NCI-H510A (cell line): ENCODE results near the gene ZNF827.

Experiments
- DNase-seq: peaks from one replicate; lab custom pipeline; 2025; lab: John Stamatoyannopoulos, UW

ZNF827 gene

DNA sequence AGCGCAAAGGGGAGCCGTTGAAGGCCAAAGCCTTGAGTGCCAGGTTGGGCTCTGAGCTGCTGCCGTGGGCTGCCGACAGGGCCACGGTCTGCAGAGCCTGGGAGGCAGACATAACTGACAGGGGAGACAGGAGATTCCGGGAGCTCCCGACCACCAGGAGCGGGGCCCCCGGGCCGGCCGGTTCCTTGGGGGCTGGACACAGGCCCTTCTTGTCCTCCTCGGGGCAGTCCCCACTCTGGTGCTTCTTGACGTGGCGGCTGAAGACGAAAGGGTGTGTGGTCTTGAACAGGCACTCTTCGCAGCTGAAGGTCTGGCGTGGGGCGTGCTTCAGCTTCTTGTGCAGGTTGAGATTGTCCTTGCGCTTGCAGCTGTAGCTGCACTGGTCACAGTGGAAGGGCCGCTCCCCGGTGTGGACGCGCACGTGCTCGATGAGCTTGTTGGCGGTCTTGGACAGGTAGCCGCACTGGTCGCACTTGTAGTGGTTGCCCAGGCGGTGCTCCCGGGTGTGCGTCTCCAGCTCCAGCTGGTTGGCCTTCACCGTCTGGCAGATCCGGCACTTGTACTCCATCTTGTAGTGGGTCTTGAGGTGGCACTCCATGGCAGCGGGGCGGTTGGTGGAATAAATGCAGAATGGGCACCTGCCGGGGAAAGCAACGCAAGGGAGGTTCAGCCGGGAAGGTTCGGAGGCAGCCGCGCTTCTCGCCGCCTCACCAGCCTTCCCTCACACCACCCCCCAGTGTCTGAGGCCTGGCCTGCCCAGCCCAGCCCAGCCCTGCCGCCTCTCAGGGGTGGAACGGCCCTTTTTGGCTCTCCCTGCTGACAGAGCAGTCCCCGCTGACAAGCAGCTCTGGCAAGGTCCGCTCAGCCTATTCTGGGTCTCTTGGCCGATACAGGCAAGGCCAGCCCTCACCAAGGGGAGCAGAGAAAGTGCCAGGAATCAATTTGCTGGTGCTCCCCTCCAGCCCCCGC is 177.4 kb downstream of the ZNF827 start:
- DNase-seq = no peak

- no peak for DNase-seq
Observed at GRCh38 chr4:145760176-145760575, 178.4 kb downstream of the ZNF827 start.

DNA sequence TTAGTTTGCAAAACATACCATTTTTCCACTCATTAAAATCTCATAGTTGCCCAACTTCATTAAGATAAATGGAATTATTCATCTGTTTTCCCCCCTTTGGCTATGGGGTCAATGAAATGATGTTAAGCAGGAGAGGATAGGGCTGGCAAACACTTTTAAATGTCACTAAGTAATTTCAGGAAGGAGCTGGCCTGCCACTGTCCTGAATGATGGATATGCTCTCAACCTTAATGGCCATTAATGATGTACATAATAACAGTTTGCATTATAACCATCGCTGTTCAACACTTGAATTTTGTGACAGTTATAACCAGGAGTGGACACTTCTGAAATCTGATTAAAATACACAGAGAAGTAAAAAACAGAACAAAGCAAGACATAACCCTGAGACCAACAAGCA is 181.4 kb downstream of the ZNF827 start:
- no peak for DNase-seq

- DNase-seq = no peak
Observed at GRCh38 chr4:145756244-145756643, 182.4 kb downstream of the ZNF827 start.

DNA sequence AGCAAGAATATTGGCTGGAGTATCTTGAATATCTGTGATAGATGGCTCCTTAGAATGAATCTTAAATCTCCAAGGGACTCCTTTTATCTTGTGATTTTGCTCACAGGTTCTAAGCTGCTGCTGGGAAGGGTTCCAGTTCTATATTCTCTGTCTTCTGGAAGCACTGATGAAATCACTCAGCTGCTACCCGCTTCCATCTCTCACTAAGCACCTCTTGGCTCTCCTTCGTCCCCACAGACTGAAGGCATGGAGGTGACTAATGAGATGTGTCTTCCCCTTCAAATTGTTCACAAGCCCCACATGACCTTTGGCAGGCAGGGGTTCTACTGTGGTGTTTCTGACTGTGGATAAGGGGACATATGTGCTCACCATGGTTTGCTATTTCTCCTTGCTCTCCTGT is 182.8 kb downstream of the ZNF827 start:
- DNase-seq = no peak

DNA sequence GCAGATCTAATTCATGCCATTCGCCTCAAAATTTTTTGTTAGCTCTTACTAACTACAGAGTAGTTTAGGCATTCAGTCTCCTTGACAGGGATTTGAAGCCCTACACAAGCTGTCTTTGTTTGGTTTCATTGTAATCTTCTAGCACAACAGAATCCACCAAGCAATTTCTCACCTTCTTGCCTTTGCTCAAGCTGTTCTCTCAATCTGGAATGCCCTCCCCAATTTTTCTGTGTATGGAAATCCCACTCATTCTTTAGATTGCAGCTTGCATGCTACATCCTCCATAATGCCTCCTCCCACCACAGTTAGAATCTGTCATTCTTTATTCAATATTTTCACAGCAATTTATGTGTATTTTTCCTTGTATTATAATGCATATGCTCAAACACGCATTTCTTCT is 195.0 kb downstream of the ZNF827 start:
- DNase-seq = no peak

DNA sequence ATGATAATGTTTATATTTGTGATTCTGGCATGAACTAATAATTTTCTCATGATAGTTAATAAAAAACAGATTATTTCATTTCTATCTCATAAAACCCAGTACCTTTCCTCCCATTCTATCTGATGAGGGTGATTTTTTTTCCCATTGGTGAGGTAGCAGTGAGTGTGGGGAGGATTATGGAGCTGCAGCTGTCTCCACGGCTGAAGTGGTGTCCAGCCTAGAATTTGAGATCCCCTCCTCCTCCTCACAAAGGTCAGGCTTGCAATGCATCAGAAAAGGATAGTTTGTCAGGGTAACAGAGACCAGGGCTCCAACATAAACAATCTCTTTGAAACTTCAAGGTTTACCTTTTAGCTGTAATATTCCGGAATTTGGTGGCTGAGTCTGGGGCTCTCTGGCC is 197.8 kb downstream of the ZNF827 start:
- no peak for DNase-seq

DNA sequence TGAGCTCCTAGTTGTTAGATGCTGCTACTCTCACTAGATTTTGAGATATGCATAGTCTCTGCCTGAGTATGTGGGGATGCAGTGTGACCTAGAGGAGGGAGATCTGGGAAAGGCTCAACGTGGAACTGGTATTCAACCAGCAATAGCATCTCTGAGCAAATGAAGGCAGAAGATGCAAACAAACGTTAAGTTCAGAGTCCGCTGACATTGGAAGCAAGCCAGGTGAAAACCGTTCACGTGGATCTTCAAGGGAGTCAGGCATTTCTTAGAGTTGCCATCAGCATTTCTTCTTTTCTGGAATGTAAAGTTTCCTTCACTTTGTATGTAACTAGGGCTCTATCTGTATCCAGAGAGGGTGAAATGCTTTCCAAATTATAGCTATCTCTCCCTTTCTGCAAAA is 198.8 kb downstream of the ZNF827 start:
- DNase-seq = no peak

DNA sequence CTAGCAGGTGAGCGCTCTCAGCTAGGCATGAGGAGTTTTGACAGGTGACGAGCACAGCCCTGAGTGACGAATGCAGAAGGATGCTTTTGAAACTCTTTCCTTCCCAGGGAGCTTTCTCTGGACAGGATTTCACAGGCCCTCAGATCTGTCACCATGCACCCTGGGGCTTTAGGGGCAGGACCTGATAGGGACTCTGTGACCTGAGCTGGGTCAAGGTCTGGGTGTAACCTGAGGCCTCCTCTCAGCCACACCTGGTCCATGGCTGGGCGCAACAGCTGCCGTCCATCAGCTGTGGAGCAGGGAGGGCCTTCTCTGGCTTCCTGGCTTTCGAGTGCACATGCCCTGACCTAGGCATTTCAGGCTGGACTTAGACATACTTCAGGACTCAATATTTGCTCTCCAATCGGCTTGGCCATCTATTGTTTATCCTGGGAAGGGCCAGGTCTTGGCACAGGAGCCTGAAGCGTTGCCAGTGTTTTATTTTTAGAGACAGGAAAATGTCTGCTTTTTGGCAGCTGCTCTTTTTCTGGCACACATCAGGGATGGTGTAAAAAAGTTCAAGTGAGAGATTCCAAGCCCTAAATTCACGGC is 202.3 kb downstream of the ZNF827 start:
- peak; percentile 56 for DNase-seq

DNA sequence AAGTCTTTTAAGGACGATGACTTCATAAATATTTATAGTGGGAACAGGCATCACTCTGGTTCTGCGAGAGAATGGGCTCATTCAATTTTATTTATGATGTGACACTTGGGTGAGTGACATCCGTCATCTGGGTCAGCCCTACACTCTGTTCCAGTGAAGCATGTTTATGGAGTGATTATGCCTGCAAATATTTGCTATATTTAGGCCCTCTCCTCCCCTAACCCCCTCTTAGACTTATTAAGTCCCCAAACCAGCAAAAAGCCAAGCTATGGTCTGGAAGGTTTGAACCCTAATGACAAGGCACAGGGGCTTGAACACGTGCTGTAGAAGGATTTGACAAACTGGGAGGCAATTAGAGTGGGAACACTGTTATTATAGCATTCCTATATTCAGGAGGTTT is 202.8 kb downstream of the ZNF827 start:
- DNase-seq = no peak

DNA sequence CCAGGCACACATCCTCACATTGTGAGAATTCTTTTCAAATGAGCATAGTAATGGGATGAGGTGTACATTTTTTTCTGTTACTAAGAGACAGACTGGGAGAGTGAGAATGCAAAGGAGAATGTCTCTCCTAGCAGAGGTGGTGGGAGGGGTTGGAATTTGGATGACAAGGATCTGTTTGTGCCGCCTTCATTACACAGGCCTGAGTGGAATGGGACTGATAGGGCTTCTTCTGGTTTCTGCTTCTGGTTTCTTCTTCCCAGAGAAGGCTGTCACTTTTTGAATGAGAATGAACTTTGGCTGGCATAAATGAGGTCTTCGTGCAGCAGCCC is 203.3 kb downstream of the ZNF827 start:
- DNase-seq = no peak

DNA sequence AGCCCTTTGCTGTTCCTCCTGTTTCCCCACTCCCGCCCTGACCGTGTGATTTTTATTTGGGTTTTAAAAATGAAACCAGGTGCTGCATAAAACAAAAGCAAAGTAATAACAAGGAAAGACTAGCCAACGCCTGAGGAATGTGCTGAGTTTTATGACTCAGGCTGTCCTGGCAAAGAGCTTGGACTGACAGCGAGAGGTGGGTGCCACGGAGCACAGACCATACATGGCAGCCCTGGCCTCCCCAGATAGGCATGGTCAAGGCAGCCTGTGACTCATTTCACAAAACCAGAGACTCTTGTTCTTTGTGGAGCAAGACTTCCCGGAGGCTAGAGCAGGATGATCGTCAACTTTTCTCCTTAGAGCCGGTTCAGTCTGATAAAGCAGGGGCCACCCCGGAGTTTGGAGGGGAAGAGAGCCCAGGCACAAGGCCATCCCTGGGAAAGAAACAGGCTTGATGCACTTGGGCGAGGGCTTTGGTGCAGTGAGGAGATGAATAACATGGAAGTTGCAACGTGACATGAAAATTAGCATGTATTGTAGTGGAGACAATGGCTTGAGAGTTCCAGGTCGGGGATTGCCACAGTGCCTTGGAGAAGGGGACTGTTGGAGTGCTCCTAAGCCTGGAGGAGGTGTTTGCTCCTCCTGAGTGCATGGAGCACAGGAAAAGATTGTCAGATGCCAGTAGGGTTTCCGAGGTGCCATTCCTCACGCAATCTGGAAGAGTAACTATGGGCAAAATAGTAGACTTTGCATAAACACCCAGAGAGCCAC is 203.9 kb downstream of the ZNF827 start:
- no peak for DNase-seq

- DNase-seq = no peak
Observed at GRCh38 chr4:145734031-145734430, 204.6 kb downstream of the ZNF827 start.

DNA sequence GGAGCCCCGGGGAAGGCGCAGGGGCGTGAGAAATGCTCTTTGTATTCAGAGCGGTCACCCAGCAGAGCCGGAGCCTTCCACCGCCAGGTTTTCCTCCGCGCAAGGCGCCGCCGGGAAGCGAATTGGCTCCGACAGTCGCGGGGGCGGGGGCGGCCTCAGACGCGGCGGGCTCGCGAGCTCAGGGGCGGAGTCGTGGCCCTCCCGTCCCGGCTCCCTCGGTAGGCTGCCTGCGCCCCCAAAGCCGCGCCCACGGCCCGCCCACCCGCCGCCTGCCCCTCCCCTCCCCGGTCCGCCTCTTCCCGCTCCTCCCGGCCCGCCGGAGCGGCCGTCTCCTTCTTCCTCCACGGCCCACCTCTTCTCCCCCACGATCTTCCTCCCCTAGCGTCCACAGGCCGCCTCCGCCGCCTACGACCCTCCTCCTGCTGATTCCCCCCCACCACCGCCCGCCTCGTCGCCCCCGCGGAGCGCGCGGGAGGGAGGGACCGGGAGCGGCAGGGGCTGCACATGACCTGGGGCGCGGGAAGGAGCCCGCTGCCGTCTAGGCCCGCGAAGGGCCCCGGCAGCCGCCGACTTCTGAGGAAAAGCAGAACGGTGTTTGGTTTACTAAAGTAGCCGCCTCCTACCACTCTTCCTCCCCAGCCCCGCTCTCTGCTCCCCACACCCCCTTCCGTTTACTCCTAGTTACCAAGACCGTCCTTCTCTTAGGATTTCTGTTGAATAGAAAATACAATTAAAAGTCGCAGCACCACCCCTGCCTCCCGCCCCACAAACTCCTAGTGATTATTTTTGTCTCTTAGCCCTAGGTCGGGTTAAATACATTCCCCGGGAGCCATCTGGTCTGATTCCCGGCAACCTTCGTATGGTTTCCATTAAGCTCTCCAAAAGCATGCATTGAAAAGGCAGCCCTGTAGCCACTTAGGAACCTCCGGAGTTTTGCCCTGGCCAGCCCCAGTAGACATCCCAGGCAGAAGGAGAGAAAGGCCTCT is 205.4 kb downstream of the ZNF827 start:
- peak; percentile 82 for DNase-seq

DNA sequence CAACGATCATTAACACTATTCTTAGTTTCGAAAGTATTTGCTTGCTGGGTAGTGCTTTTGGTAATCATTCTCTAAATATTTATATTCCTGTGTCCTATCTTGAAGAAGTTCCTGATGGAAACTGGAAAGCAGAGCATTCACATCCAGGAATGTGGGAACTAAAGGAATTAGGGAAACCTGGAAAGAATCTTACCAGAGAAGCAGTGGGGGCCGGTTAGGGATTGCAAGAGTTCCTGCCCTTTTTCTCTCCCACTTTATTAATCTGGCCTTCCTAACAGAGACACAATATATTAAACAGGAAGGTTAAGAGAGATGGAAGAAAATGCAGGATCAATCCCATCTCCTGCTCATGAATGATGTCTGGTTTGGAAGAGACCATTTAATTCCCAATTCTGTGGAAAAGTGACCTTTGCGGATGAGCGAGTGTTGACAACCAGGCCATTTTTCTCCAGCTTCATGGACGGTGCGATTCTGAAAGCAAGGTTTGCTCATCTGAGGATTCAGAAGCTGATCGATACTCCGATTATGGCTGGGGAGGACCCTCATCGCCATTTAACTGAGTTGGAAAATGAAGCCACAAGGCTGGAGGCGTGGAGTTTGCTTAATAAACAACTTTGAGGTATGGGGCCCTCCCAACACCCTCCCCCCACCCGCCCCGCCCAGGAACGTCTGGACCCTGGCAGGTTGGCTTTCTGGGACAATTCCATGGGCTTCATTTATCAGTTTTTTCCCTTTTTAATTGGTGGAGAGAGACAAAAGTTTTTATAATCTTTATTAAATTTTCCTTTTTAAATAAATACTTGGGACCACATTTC is 206.4 kb downstream of the ZNF827 start:
- peak; percentile 0 for DNase-seq

DNA sequence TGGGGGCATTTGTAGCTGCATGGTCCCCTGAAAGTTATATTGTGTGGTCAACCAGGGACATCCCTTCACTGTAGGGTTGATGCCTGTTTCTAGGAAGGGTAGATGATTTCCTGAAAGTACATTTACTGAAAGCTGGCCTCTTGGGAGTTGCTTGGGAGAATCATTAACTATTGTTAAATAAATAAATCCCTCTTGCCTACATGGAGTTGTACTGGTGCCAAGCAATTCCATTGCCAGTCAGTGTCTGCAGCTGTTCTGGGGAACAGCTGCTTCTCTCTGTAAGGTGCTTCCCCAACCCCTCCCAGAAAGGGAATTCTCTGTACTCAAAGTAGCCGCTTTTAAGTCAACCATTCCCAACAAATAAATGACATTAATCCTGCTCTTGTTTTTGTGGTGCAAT is 207.6 kb downstream of the ZNF827 start:
- peak; percentile 19 for DNase-seq

DNA sequence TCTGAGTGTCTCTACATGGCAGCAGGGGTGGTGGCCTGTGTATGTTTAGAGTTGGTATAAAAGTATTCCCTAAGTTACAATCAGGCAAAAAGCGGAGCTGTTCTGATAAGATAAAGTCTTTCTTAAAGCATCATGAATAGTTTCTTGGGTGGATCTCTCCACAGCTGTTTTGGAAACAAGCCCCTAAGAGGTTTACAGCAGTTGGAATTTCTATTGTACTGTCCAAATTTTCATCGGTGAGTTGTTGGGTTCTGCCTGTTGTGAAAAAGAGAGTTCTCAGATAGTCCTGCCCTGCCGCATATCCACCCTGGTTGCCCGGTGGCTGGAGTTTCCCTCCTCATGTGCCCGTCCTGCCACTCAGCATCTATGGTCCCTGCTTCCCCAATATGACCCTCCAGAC is 208.6 kb downstream of the ZNF827 start:
- DNase-seq = no peak

- DNase-seq = no peak
Observed at GRCh38 chr4:145723336-145723735, 215.3 kb downstream of the ZNF827 start.

- DNase-seq = no peak
Observed at GRCh38 chr4:145722561-145722960, 216.1 kb downstream of the ZNF827 start.

- DNase-seq = no peak
Observed at GRCh38 chr4:145720656-145721055, 218.0 kb downstream of the ZNF827 start.
